SK-N-SH (cell line): ENCODE data around the gene ZNF79. TPM values are rescaled to one million over a fixed set of nuclear protein-coding genes. Genes with fewer than 3 reads are reported as not detected.

Source experiments
- CTCF ChIA-PET: fragments of 300-600, 350-600 bp; formaldehyde crosslinking; extraction: SDS; loops from one replicate; lab custom pipeline; 2021; lab: Yijun Ruan, JAX
- POLR2A ChIA-PET: fragments of 350-600 bp; sonication (Branson Sonifier 250); formaldehyde crosslinking; extraction: SDS; loops from one replicate; lab custom pipeline; 2020; ENCODE audit warnings: antibody characterized with exemption, inconsistent platforms; lab: Yijun Ruan, JAX
- DNase-seq: peaks from one replicate; pipeline ENCODE4 v3.0.0; 2012
- H2AFZ ChIP-seq: fragments of 200-600 bp; sonication (generic); 2 replicates; pipeline ENCODE4 v1.8.1; 2016; ENCODE audit warnings: antibody characterized with exemption, mild to moderate bottlenecking, low read depth
- H3F3A ChIP-seq: fragments of 200-600 bp; sonication (generic); replicated peaks from 2 replicates; pipeline ENCODE3; 2016; ENCODE audit warnings: antibody characterized with exemption, mild to moderate bottlenecking; ENCODE audit not compliant: insufficient read depth
- H3K27ac ChIP-seq, 2 experiments: fragments of 200-500 bp in 1 of 2; fragments of 200-600 bp in 1 of 2; sonication (Bioruptor generic) in 1 of 2; sonication (generic), shearing (Covaris generic) in 1 of 2; 2 replicates each; pipeline versions ENCODE4 v1.5.1 to v1.6.1; 2014 to 2016; ENCODE audit warnings: low read depth in 2 of 2, inconsistent platforms in 1 of 2, low read length in 1 of 2, mild to moderate bottlenecking in 1 of 2, mixed read lengths in 1 of 2
- H3K27me3 ChIP-seq: fragments of 200-600 bp; sonication (generic), shearing (Covaris generic); 2 replicates; pipeline ENCODE4 v1.6.1; 2016; ENCODE audit warnings: mixed run types; ENCODE audit not compliant: insufficient read depth
- H3K36me3 ChIP-seq, 2 experiments: fragments of 200-500 bp in 1 of 2; fragments of 200-600 bp in 1 of 2; sonication (Bioruptor generic) in 1 of 2; sonication (generic) in 1 of 2; replicated peaks in 1 of 2; 2 replicates each; pipeline versions ENCODE3 to v1.5.1; 2014 to 2016; ENCODE audit warnings: low read length in 1 of 2, mild to moderate bottlenecking in 1 of 2; ENCODE audit not compliant: insufficient read depth in 2 of 2, control insufficient read depth in 1 of 2
- H3K4me1 ChIP-seq, 2 experiments: fragments of 200-500 bp in 1 of 2; fragments of 200-600 bp in 1 of 2; sonication (Bioruptor generic) in 1 of 2; sonication (generic), shearing (Covaris generic) in 1 of 2; 2 replicates each; pipeline versions ENCODE4 v1.5.1 to v1.6.1; 2014 to 2016; ENCODE audit warnings: low read depth in 1 of 2, low read length in 1 of 2, mixed run types in 1 of 2; ENCODE audit not compliant: insufficient read depth in 2 of 2, control insufficient read depth in 1 of 2
- H3K4me2 ChIP-seq: fragments of 200-600 bp; sonication (generic), shearing (Covaris generic); 2 replicates; pipeline ENCODE4 v1.6.1; 2017; ENCODE audit warnings: mixed run types
- H3K4me3 ChIP-seq, 2 experiments: fragments of 200-500 bp in 1 of 2; fragments of 200-600 bp in 1 of 2; sonication (Bioruptor generic) in 1 of 2; sonication (generic), shearing (Covaris generic) in 1 of 2; 2 replicates each; pipeline versions ENCODE4 v1.5.1 to v1.8.1; 2014 to 2016; ENCODE audit warnings: low read depth in 2 of 2, inconsistent platforms in 1 of 2, low read length in 1 of 2, mild to moderate bottlenecking in 1 of 2, mixed read lengths in 1 of 2, moderate library complexity in 1 of 2
- H3K79me2 ChIP-seq: fragments of 200-600 bp; sonication (generic); 2 replicates; pipeline ENCODE4 v1.8.1; 2017; ENCODE audit warnings: mild to moderate bottlenecking; ENCODE audit not compliant: insufficient read depth
- H3K9ac ChIP-seq: fragments of 200-600 bp; sonication (generic); 2 replicates; pipeline ENCODE4 v1.6.1; 2017; ENCODE audit warnings: mixed run types
- H3K9me2 ChIP-seq: fragments of 200-600 bp; sonication (generic); 2 replicates; pipeline ENCODE4 v1.6.1; 2017; ENCODE audit warnings: mixed run types
- H3K9me3 ChIP-seq: fragments of 200-600 bp; sonication (generic); 2 replicates; pipeline ENCODE4 v1.6.1; 2017; ENCODE audit warnings: mixed run types, mild to moderate bottlenecking, moderate library complexity
- H4K20me1 ChIP-seq: fragments of 200-600 bp; sonication (generic); 2 replicates; pipeline ENCODE4 v1.6.1; 2017; ENCODE audit warnings: mild to moderate bottlenecking, mixed run types; ENCODE audit not compliant: insufficient read depth
- ELF1 ChIP-seq: IDR thresholded peaks from 2 replicates; pipeline ENCODE4 v1.4.0; 2012
- JUND ChIP-seq: IDR thresholded peaks from 2 replicates; pipeline ENCODE4 v1.4.0; 2012
- PBX3 ChIP-seq: IDR thresholded peaks from 2 replicates; pipeline ENCODE4; 2012
- SIN3A ChIP-seq: IDR thresholded peaks from 2 replicates; pipeline ENCODE4 v1.6.1; 2012; ENCODE audit warnings: low read depth, mild to moderate bottlenecking, low read length, moderate library complexity, borderline replicate concordance
- YY1 ChIP-seq: IDR thresholded peaks from 2 replicates; pipeline ENCODE4 v1.4.0; 2012; ENCODE audit warnings: low read depth, mild to moderate bottlenecking
- ZBTB33 ChIP-seq: IDR thresholded peaks from 2 replicates; pipeline ENCODE4 v1.4.0; 2012; ENCODE audit warnings: low read depth, borderline replicate concordance
- WGBS: methylation state at CpG from one replicate; pipeline ENCODE4 v1.1.6; 2017; ENCODE audit warnings: low lambda C conversion rate; 5-methylcytosine and 5-hydroxymethylcytosine counted together
- polyA plus RNA-seq, 3 experiments: library from polyadenylated mRNA; depleted of rRNA; stranded (reverse); fragments of >200 nt; gene quantifications; 2 replicates each; pipeline ENCODE4 v1.2.3, GENCODE V29; 2012

ZNF79 gene
- polyA plus RNA-seq, 1 of the 3 experiments (the other 2 are of a cell fraction): 4.6 TPM

- peaks cover 59% of the 10 kb centered on the region for H4K20me1 ChIP-seq
- H3K4me2 ChIP-seq: no peak overlapping the region
- H3K9me3 ChIP-seq: no peaks in the 10 kb centered on the region
- peaks cover 58 to 61% of the 10 kb centered on the region in 2 experiments for H3K36me3 ChIP-seq
- WGBS: 92% methylated on average over 6 of the region's 7 CpGs
- no peak overlapping the region for H3K9ac ChIP-seq
- DNase-seq: no peak
- TF ChIP-seq PBX3 (0 out of 2 replicates have a peak, but pooled peaks have one; percentile 2), JUND (0 out of 2 replicates have a peak, but pooled peaks have one; percentile 4), ELF1 (0 out of 2 replicates have a peak, but pooled peaks have one; percentile 7), YY1 (no peak)
- peaks cover 90% of the 10 kb centered on the region for H3F3A ChIP-seq
- H3K9me2 ChIP-seq: no peaks in the 10 kb centered on the region
- no peaks in the 10 kb centered on the region for H3K27me3 ChIP-seq
- ChIA-PET POLR2A (interaction anchor here (1.1 kb wide), 1 partner anchor 25 kb away, joined by 5 read pairs; no protein-coding TSS in a partner anchor), CTCF (interaction anchor here (1.6 kb wide), 1 partner anchor 143 kb away, joined by 5 read pairs; no protein-coding TSS in a partner anchor)
- peak overlapping the region; percentile 8 to 77; a peak in 2 of 4 replicates for H3K27ac ChIP-seq
- H3K79me2 ChIP-seq: peaks cover 48% of the 10 kb centered on the region
- peaks cover 5 to 29% of the 10 kb centered on the region in 2 experiments for H3K4me1 ChIP-seq
- H2AFZ ChIP-seq: no peak overlapping the region
- no peak overlapping the region for H3K4me3 ChIP-seq
Measured at GRCh38 chr9:127446713-127447415, 22.7 kb downstream of the ZNF79 start.

- Histone ChIP-seq H3K4me2 (no peak overlapping the region), H3K27ac (peak overlapping the region in 1 of 2 experiments; percentile 77), H2AFZ (no peak overlapping the region), H4K20me1 (peaks cover 59% of the 10 kb centered on the region), H3K9me2 (no peaks in the 10 kb centered on the region), H3K4me1 (peaks cover 5 to 33% of the 10 kb centered on the region in 2 experiments), H3K79me2 (peaks cover 55% of the 10 kb centered on the region), H3F3A (peaks cover 86% of the 10 kb centered on the region), H3K9me3 (no peaks in the 10 kb centered on the region), H3K4me3 (peak overlapping the region in 1 of 2 experiments; percentile 92; a peak in 1 of 4 replicates), H3K27me3 (no peaks in the 10 kb centered on the region), H3K36me3 (peaks cover 55 to 58% of the 10 kb centered on the region in 2 experiments), H3K9ac (no peak overlapping the region)
- 82% methylated on average over 7 of the region's 7 CpGs for WGBS
- ChIA-PET POLR2A (interaction anchor here (1.1 kb wide), 1 partner anchor 26 kb away, joined by 5 read pairs; no protein-coding TSS in a partner anchor), CTCF (interaction anchor here (1.6 kb wide), 1 partner anchor 142 kb away, joined by 5 read pairs; no protein-coding TSS in a partner anchor)
- DNase-seq: no peak
- TF ChIP-seq SIN3A: no peak
- no peak for TF ChIP-seq JUND
- no peak for TF ChIP-seq ZBTB33
Measured at GRCh38 chr9:127447416-127448111, 23.4 kb downstream of the ZNF79 start.
